Fibroblast of mammary gland (primary cell): Measurements from ENCODE around the gene SLC30A7.
"Not testable (repeated sequence)": the region's sequence is repeated elsewhere in the genome, so short reads cannot be mapped to it uniquely, and the experiment has no call there.

Experiments
- DNase-seq: peaks from one replicate; pipeline ENCODE4 v3.0.0-alpha.2; 2010; ENCODE audit warnings: low read depth
- H3K4me3 ChIP-seq: 2 replicates; pipeline ENCODE4 v1.5.1; 2011; ENCODE audit warnings: low read depth, mild to moderate bottlenecking, low read length, moderate library complexity; ENCODE audit not compliant: control insufficient read depth
- CTCF ChIP-seq: conservative IDR thresholded peaks from 2 replicates; pipeline ENCODE4 v1.5.1; 2011; ENCODE audit warnings: low read depth, low read length, inconsistent platforms; ENCODE audit not compliant: control insufficient read depth, insufficient read depth

The SLC30A7 gene

GRCh38 chr1:100924212-100924611 lies 28.3 kb downstream of the SLC30A7 start:
- TF ChIP-seq CTCF: no peak
- peak; percentile 19 for DNase-seq
- H3K4me3 ChIP-seq: no peak overlapping the region

GRCh38 chr1:100924991-100925390 lies 29.1 kb downstream of the SLC30A7 start:
- DNase-seq: no peak
- TF ChIP-seq CTCF: no peak
- H3K4me3 ChIP-seq: no peak overlapping the region

- DNase-seq: no peak
- no peak overlapping the region for H3K4me3 ChIP-seq
- no peak for TF ChIP-seq CTCF
Measured at GRCh38 chr1:100926240-100926639, 30.4 kb downstream of the SLC30A7 start.

GRCh38 chr1:100927276-100927675 lies 31.4 kb downstream of the SLC30A7 start:
- TF ChIP-seq CTCF: no peak
- no peak overlapping the region for H3K4me3 ChIP-seq
- DNase-seq: no peak

GRCh38 chr1:100928128-100928527 lies 32.2 kb downstream of the SLC30A7 start:
- peak; percentile 2 for DNase-seq
- H3K4me3 ChIP-seq: no peak overlapping the region
- no peak for TF ChIP-seq CTCF

GRCh38 chr1:100930494-100930893 lies 34.6 kb downstream of the SLC30A7 start:
- DNase-seq: no peak
- H3K4me3 ChIP-seq: no peak overlapping the region
- TF ChIP-seq CTCF: no peak

- H3K4me3 ChIP-seq: no peak overlapping the region
- peak; percentile 3 for TF ChIP-seq CTCF
- peak; percentile 5 for DNase-seq
Measured at GRCh38 chr1:100931716-100932115, 35.8 kb downstream of the SLC30A7 start.

- not testable (repeated sequence) for H3K4me3 ChIP-seq, DNase-seq
Measured at GRCh38 chr1:100933555-100933954, 37.7 kb downstream of the SLC30A7 start.
